Activated naive CD4-positive, alpha-beta T cell treated with anti-CD3 and anti-CD28 coated beads, Interleukin-2, amount 50 U/mL, for 24 hours (primary cell): ENCODE data around the gene PDLIM4.
A peak's percentile ranks its signal among the peaks of the same experiment; 100 is the strongest.

Experiments
- H3K27ac Mint-ChIP-seq: one replicate; pipeline ENCODE4 v1.8.0; 2021; ENCODE audit warnings: mild to moderate bottlenecking, mixed read lengths
- H3K27me3 Mint-ChIP-seq: one replicate; pipeline ENCODE4 v1.8.0; 2021; ENCODE audit warnings: mixed read lengths
- H3K36me3 Mint-ChIP-seq: one replicate; pipeline ENCODE4 v1.8.0; 2021; ENCODE audit warnings: mixed read lengths
- H3K4me1 Mint-ChIP-seq: one replicate; pipeline ENCODE4 v1.8.0; 2021; ENCODE audit warnings: mixed read lengths
- H3K4me3 Mint-ChIP-seq: one replicate; pipeline ENCODE4 v1.8.0; 2021; ENCODE audit warnings: mild to moderate bottlenecking, mixed read lengths
- H3K9me3 Mint-ChIP-seq: one replicate; pipeline ENCODE4 v1.8.0; 2021; ENCODE audit warnings: mixed read lengths

PDLIM4 gene

DNA sequence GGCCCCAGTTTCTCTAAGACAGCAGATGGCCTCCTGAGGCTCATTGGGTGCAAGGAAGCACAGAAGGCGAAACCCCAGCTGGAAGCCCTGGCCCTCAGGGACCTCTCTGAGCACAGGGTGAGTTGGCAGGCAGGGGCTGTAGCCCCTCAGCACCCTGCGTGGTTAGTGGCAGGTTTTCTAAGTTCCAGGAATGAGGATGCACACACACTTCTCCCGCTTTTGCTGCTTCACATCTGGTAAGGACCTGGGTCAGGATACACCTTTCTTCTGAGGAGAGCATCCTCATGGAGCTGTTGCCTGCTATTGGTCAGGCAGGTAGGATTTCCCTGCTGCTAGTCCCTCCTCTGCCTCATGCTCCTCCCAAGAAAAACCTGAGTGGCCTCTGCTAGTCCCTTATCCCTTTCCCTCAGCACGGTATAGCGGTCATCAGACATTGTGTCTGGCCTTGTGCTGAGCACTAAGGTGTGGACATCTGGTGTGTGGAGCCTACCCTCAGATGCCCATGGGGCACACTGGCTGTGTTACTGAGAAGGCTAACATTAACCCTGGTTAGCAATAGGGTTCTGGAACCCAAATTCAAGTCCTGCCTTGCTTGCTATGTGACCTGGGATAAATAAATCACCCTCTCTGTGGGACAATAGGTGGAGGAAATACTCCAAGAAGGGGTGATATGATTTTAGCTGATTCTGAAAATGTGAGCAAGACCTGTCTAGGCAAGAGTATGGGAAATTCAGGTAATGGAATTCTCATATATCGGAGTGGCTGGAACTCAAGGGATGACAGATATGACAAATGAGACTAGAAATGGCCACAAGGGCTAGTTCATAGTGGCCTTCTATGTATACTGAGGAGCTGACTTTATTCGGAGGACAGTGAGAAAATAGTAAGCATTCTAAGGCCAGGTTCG, 38.3 kb downstream of the PDLIM4 start:
- H3K9me3 Mint-ChIP-seq: no peaks in the 10 kb centered on the region
- no peaks in the 10 kb centered on the region for H3K36me3 Mint-ChIP-seq
- peak overlapping the region; percentile 92 for H3K4me3 Mint-ChIP-seq
- H3K27me3 Mint-ChIP-seq: peaks cover 5% of the 10 kb centered on the region
- no peak overlapping the region for H3K27ac Mint-ChIP-seq
- H3K4me1 Mint-ChIP-seq: peaks cover 21% of the 10 kb centered on the region

DNA sequence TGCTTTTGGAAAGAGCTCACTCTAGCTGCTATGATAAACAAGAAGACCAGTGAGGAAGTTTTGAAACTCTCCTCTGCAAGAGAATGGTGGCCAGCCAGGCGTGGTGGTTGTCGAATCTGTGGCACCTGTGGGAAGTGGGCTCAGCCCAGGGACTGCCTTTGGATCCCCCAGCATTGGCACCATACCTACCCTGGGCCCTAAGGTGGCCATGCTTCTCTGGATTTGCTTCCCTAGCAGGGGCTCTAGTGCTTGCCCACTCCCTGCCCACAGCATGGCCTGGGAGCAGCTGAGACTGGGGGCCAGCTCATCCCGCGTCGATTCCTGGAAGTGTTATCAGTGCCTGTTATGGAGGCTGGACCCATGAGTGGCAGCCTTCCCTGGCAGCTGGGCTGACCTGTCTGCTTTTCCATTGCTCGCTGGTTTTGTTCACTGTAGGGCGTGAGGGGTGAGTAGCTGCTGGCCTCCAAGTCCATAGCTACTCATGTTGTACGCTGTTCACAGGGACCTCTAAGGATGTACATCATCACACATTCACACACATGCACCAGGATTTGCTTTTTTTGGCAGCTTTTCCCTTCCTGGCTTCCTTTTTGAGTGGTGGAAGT, 39.0 kb downstream of the PDLIM4 start:
- no peak overlapping the region for H3K4me3 Mint-ChIP-seq
- no peaks in the 10 kb centered on the region for H3K9me3 Mint-ChIP-seq
- H3K36me3 Mint-ChIP-seq: no peaks in the 10 kb centered on the region
- peaks cover 5% of the 10 kb centered on the region for H3K27me3 Mint-ChIP-seq
- no peak overlapping the region for H3K27ac Mint-ChIP-seq
- peaks cover 21% of the 10 kb centered on the region for H3K4me1 Mint-ChIP-seq

DNA sequence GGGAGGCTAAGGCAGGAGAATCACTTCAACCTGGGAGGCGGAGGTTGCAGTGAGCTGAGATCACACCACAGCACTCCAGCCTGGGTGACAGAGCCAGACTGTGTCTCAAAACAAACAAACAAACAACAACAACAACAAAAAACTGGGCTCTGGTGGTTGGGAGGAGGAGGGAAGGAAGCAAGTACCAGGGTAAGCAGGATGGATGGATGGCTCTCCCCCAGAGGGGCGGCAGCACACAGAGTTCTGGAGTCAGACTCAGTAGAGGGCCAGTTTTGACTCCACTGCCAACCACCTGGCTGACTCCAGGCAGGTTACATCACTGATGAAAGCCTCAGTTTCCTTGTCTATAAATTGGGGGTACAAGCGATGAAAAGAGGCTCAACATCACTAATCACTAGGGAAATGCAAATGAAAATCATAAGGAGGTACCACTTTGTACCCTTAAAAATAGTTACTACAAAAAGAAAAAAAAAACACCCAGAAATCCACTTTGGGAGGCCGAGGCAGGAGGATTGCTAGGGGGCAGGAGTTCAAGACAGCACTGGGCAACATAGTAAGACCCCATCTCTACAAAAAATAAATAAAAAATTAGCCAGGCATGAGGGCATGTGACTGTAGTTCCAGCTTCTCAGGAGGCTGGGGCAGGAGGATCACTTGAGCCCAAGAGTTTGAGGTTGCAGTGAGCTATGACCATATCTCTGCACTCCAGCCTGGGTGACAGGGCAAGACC, 39.9 kb downstream of the PDLIM4 start:
- no peaks in the 10 kb centered on the region for H3K9me3 Mint-ChIP-seq
- no peak overlapping the region for H3K27ac Mint-ChIP-seq
- no peaks in the 10 kb centered on the region for H3K36me3 Mint-ChIP-seq
- no peak overlapping the region for H3K4me3 Mint-ChIP-seq
- H3K4me1 Mint-ChIP-seq: peaks cover 21% of the 10 kb centered on the region
- peaks cover 5% of the 10 kb centered on the region for H3K27me3 Mint-ChIP-seq

DNA sequence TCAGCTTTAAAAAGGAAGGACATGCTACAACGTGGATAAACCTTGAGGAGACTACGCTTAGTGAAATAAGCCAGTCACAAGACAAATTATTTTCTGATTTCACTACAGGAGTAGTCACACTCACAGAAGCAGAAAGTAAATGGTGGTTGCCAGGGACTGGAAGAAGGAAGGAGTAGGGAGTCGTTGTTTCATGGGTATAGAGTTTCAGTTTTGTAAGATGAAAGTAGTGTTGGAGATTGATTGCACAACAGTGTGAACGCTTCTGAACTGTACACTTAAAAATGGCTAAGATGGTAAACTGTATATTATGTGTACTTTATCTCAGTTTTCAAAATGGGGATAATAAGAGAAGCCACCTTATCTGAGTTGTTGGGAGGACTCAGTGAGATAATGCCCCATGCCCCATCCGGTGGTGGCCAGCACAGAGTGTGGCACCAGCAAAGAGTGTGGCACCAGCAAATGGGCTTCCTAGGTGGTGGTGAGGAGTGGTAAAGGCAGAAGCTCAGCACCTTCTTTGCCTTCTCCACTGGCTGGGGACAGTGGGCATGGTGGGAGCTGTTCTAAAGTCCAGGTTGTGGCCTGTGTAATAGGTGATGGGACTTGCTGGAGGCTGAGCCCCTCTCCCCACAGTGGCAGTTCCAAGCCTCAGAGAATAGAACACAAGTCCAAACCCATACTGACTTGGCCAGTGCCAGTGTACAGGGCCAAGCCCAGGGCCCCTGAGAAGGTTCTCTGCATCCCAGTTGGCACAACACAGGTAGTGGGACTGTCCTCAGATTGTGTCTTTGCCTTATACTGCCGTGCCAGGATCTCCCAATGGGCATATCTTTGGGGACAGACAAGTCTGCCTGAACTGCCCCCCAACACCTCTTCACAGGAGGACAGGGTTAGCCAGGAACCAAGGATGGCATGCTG, 41.1 kb downstream of the PDLIM4 start:
- Mint-ChIP-seq H3K27ac (no peak overlapping the region), H3K27me3 (peaks cover 3% of the 10 kb centered on the region), H3K4me3 (no peak overlapping the region), H3K9me3 (no peaks in the 10 kb centered on the region), H3K4me1 (peaks cover 11% of the 10 kb centered on the region), H3K36me3 (peaks cover under 1% of the 10 kb centered on the region)

DNA sequence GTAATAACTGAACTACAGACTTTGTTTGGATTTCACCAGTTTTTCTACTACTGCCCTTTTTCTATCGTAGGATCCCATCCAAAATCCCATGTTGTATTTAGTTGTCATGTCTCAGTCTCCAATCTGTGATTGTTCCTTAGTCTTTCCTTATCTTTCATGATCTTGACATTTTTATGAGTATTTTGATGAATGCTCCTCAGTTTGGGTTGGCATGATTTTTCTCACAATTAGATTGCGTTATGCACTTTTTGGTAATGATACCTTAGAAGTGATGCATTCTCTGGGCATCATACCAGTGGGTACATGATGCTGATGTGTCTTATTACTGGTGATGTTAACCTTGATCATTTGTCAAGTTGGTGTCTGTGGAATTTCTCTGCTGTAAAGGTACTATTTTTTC, 42.4 kb downstream of the PDLIM4 start:
- Mint-ChIP-seq H3K4me3 (no peak overlapping the region), H3K27me3 (peaks cover 3% of the 10 kb centered on the region), H3K27ac (no peak overlapping the region), H3K4me1 (peaks cover 9% of the 10 kb centered on the region), H3K36me3 (peaks cover 3% of the 10 kb centered on the region), H3K9me3 (peaks cover 1% of the 10 kb centered on the region)

DNA sequence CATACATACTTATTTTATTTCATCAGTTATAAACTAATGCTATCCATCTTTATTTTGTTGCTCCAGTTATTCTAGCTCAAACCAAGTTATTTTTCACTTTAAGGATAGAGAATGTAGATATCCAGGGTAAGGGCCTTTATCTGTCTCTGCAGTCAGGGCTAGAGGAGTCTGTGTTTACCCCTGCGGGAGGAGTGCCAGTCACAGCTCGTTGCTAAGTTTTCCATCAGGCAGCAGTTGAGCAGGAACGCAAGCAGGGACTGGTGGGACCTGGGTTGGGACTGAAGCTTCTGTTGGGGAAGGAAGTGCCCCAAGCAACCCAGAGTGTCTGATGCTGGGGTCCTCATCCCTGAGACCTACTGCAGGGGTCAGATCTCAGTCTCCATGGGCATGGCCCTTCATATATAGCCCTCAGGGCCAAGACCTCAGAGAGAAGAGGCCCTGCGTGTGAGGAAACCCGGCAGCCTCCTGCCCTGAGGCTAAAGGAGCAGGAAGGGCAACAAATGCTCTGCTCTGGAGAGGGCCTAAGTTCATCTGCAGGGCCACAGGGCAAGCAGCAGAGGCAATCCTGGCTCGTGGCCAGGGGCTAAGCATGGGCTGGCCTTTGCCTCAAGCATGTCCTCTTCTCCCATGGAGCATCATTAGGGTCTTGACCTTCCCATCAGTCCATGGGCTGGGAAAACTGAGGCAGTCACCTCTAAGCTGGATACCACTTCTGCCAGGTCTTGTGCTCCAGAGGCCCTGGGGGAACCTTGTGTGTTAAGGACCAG, 43.3 kb downstream of the PDLIM4 start:
- H3K36me3 Mint-ChIP-seq: peaks cover 7% of the 10 kb centered on the region
- H3K4me1 Mint-ChIP-seq: peaks cover under 1% of the 10 kb centered on the region
- peaks cover 3% of the 10 kb centered on the region for H3K27me3 Mint-ChIP-seq
- no peak overlapping the region for H3K4me3 Mint-ChIP-seq
- no peak overlapping the region for H3K27ac Mint-ChIP-seq
- peaks cover 8% of the 10 kb centered on the region for H3K9me3 Mint-ChIP-seq

DNA sequence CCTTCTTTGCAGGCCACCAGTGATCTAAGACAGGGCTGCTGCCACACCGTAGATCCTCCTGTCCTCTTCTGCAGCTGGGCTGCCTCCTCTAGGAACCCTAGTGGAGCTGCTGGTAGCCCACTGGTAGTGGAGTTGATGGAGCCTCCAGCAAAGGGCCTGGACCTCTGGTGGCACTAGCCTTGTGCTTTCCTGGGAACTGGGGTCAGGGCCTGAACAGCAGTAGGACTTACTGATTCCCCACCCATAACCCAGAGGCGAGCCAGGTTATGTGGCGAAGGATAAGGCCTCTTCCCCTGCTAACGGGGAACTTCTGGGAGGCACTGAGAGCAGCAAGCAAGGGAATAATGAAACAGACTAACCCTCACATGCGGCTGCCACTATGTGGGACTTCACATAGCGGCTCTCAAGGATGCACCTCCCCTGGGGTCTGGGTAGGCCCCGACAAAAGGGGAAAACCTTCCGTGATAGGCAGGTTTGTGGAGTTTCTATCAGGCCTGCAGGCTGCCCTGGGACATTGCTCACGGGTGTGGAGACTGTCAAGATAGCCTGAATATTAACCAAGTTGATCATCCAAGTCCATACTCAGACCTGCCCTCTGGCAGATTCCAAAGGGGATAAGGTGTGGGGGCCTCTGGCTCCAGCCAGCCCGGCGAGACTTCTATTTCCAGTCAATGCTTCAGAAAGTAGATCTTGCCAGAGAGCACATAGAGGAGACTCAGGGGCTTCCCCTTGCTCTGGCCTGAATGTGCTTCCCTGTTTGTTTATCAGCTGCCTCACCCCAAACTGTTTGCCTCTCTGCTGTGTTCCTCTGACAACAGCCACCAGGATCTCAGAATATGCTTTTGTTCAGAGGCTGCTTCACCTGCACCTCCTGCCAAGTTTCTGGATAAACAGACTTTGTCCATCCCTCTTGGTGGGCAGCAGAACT, 44.1 kb downstream of the PDLIM4 start:
- Mint-ChIP-seq H3K27me3 (no peaks in the 10 kb centered on the region), H3K9me3 (peaks cover 8% of the 10 kb centered on the region), H3K36me3 (peaks cover 7% of the 10 kb centered on the region), H3K4me3 (no peak overlapping the region), H3K27ac (no peak overlapping the region), H3K4me1 (no peaks in the 10 kb centered on the region)

DNA sequence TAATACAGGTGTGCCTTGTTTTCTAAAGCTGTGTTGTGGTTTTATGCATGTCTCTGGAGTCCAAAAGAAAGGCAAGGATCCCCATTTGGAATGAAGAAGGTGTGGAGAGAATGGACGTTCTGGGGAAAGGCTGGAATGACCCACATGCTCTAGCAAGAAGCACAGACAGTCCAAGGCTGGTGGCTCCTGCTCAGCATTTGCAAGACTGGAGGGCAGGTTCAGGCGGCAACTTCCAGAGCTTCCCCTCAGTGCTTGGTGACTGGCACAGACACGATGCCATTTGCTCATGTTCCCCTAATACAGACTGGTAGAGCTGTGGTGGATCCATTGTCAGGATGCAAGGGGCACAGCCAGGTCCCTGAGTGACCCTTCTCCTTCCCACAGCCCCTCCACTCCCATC, 44.9 kb downstream of the PDLIM4 start:
- Mint-ChIP-seq H3K4me1 (no peaks in the 10 kb centered on the region), H3K36me3 (peaks cover 7% of the 10 kb centered on the region), H3K27me3 (no peaks in the 10 kb centered on the region), H3K27ac (no peak overlapping the region), H3K9me3 (peaks cover 8% of the 10 kb centered on the region), H3K4me3 (no peak overlapping the region)

DNA sequence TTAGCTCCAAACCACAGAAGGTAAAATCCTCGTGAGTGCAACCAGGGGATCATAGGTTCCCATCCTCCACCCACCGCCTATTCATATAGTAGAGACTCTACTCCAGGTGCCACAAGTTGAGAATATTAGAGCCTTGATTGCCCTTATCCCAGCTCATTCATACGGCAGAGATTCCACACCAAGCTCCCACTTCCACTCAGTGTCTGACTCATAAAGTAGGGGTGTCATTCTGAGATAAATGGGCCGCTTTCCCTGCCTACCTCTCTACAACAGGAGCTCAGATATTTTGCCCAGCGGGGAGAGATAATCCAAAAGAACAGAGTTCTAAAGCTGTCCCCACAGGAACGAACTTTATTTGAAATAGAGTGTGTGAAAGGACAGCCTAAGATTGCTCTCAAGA, 46.1 kb downstream of the PDLIM4 start:
- Mint-ChIP-seq H3K9me3 (peaks cover 8% of the 10 kb centered on the region), H3K4me1 (no peaks in the 10 kb centered on the region), H3K27ac (no peak overlapping the region), H3K36me3 (peaks cover 7% of the 10 kb centered on the region), H3K27me3 (no peaks in the 10 kb centered on the region), H3K4me3 (no peak overlapping the region)

DNA sequence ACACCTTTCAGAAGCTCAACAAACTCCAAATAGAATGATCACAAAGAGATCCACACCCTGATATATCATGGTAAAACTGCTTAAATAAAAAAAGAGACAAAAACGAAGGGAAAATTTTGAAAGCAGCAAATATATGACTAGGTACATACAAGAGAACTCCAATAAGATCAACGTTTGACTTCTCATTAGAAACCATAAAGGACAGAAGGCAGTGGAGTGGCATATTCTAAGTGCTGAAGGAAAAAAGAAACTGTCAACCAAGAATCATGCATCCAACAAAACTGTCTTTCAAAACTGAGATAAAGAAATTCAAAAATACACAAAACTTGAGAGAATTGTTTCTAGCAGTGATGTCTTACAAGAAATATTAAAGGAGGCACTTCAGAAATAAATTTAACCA, 47.9 kb downstream of the PDLIM4 start:
- Mint-ChIP-seq H3K4me3 (no peak overlapping the region), H3K4me1 (no peaks in the 10 kb centered on the region), H3K27me3 (no peaks in the 10 kb centered on the region), H3K27ac (no peak overlapping the region), H3K9me3 (peaks cover 8% of the 10 kb centered on the region), H3K36me3 (peaks cover 7% of the 10 kb centered on the region)

DNA sequence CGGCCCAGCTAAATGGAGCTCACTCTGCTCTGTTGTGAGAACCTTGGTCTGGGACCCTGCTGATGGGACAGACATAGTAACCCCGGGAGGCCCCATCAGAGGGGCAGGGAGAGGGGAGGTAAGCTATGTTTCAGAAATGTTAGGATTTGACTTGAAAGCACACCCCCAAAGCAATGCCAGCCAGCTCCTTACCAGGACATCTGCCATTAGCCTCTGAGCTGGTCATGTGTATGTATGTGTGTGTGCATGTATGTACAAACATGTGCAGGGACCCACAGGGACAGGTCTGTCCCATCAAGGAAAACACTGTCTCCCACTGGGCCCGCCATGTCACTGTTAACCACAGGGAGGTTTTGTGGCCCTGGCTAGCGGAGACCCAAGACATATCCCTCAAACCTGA, 51.2 kb downstream of the PDLIM4 start:
- Mint-ChIP-seq H3K36me3 (peaks cover 6% of the 10 kb centered on the region), H3K4me1 (no peaks in the 10 kb centered on the region), H3K4me3 (no peak overlapping the region), H3K27me3 (no peaks in the 10 kb centered on the region), H3K27ac (no peak overlapping the region), H3K9me3 (peaks cover 8% of the 10 kb centered on the region)

DNA sequence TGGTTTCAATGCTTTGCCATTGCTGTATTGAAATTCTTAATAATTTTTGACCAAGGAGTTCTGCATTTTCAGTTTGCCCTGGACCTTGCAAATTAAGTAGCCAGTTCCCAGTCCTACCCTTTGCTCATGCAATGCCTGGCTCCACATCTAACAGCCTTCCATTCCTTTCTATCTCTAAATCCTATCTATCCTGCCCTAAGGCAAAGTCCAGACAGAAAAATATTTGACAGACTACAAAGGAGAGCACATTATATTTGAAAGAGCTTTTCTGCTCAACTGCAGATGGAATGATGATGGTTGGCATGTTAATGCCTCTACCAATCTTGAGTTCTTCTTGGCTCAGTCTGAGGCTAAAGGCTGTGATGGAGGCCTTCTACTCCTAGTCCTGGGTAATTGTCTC, 52.2 kb downstream of the PDLIM4 start:
- Mint-ChIP-seq H3K4me1 (no peaks in the 10 kb centered on the region), H3K36me3 (peaks cover 6% of the 10 kb centered on the region), H3K4me3 (no peak overlapping the region), H3K27ac (no peak overlapping the region), H3K9me3 (peaks cover 8% of the 10 kb centered on the region), H3K27me3 (no peaks in the 10 kb centered on the region)

DNA sequence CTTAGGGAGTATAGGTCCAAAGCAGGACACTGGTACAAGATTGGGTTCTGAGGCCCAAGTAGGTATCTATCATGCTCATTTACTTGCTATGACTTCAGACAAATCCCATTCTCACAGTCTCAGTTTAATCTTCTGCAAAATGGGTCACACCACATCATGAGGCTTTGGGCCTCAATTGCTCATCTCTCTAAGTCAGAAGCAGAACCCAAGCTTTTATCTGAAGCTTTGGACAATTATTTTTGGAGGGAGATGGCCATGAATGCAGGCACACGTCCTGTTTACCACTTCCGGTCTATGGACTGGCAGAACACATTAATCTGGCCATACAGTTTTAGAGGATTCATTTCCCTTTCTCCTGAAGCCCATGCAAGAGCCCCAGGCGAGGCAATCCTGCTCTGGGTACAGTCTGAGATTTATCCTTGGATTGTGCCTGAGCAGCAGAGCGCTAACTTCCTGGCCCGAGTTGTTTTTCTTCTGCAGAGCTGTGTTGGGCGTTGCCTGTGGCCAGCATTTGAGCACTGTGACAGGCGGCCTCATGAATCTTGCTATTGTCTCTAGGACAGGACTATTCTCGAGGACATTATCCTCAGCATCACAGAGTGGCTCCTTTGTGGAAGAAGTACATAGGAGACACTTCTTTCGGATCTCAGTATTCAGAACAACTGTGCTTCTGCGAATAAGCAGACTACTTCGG, 52.8 kb downstream of the PDLIM4 start:
- Mint-ChIP-seq H3K4me3 (no peak overlapping the region), H3K9me3 (peaks cover 3% of the 10 kb centered on the region), H3K27ac (no peak overlapping the region), H3K27me3 (no peaks in the 10 kb centered on the region), H3K4me1 (no peaks in the 10 kb centered on the region), H3K36me3 (peaks cover 3% of the 10 kb centered on the region)
